ENCODE measurements around the gene ADGRV1.
"Not testable (repeated sequence)": the region's sequence is repeated elsewhere in the genome, so short reads cannot be mapped to it uniquely, and the experiment has no call there.

ADGRV1 gene

GRCh38 chr5:90655423-90655822 is 96.8 kb downstream of the ADGRV1 start:
- DNase-seq (ENCODE audit: low read depth): no peak

GRCh38 chr5:90657030-90657429 is 98.4 kb downstream of the ADGRV1 start:
- no peak for DNase-seq (ENCODE audit: low read depth)

- DNase-seq (ENCODE audit: low read depth): no peak
These were observed 99.2 kb downstream of the ADGRV1 start for GRCh38 chr5:90657788-90658187.

GRCh38 chr5:90658620-90659019 is 100.0 kb downstream of the ADGRV1 start:
- no peak for DNase-seq (ENCODE audit: low read depth)

GRCh38 chr5:90668079-90668565 is 109.5 kb downstream of the ADGRV1 start:
- DNase-seq (ENCODE audit: low read depth): not testable (repeated sequence)

GRCh38 chr5:90675222-90675621 is 116.6 kb downstream of the ADGRV1 start:
- DNase-seq (ENCODE audit: low read depth): no peak

- no peak for DNase-seq (ENCODE audit: low read depth)
These were observed 122.4 kb downstream of the ADGRV1 start for GRCh38 chr5:90680921-90681563.

GRCh38 chr5:90682278-90682677 is 123.7 kb downstream of the ADGRV1 start:
- no peak for DNase-seq (ENCODE audit: low read depth)

GRCh38 chr5:90685425-90686022 is 126.9 kb downstream of the ADGRV1 start:
- no peak for DNase-seq (ENCODE audit: low read depth)

GRCh38 chr5:90686363-90686762 is 127.8 kb downstream of the ADGRV1 start:
- not testable (repeated sequence) for DNase-seq (ENCODE audit: low read depth)

- not testable (repeated sequence) for DNase-seq (ENCODE audit: low read depth)
These were observed 128.9 kb downstream of the ADGRV1 start for GRCh38 chr5:90687458-90687857.

- DNase-seq (ENCODE audit: low read depth): no peak
These were observed 130.5 kb downstream of the ADGRV1 start for GRCh38 chr5:90689064-90689463.

- DNase-seq (ENCODE audit: low read depth): no peak
These were observed 131.7 kb downstream of the ADGRV1 start for GRCh38 chr5:90690307-90690706.

GRCh38 chr5:90691533-90691932 is 132.9 kb downstream of the ADGRV1 start:
- no peak for DNase-seq (ENCODE audit: low read depth)

GRCh38 chr5:90696153-90696552 is 137.6 kb downstream of the ADGRV1 start:
- DNase-seq (ENCODE audit: low read depth): no peak

GRCh38 chr5:90700299-90700698 is 141.7 kb downstream of the ADGRV1 start:
- no peak for DNase-seq (ENCODE audit: low read depth)

- DNase-seq (ENCODE audit: low read depth): no peak
These were observed 145.3 kb downstream of the ADGRV1 start for GRCh38 chr5:90703932-90704331.

GRCh38 chr5:90707698-90708097 is 149.1 kb downstream of the ADGRV1 start:
- DNase-seq (ENCODE audit: low read depth): no peak

- DNase-seq (ENCODE audit: low read depth): no peak
These were observed 150.9 kb downstream of the ADGRV1 start for GRCh38 chr5:90709323-90710155.

GRCh38 chr5:90718387-90718786 is 159.8 kb downstream of the ADGRV1 start:
- no peak for DNase-seq (ENCODE audit: low read depth)

GRCh38 chr5:90739567-90739966 is 181.0 kb downstream of the ADGRV1 start:
- no peak for DNase-seq (ENCODE audit: low read depth)

- DNase-seq (ENCODE audit: low read depth): no peak
These were observed 181.7 kb downstream of the ADGRV1 start for GRCh38 chr5:90740244-90740799.

All from stimulated activated CD8-positive, alpha-beta memory T cell treated with anti-CD3 and anti-CD28 coated beads, Interleukin-7, amount 100 ng/mL, for 24 hours (primary cell).